GM19395 (cell line): ENCODE data around the gene ITGA6.
A peak's percentile ranks its signal among the peaks of the same experiment; 100 is the strongest.

Experiments used
- ATAC-seq: cut with Tn5 transposase; IDR thresholded peaks from one replicate; pipeline ENCODE4 v1.9.1; 2021; ENCODE audit warnings: mild to moderate bottlenecking, moderate library complexity; ENCODE audit not compliant: unreplicated experiment

ITGA6 gene

GRCh38 chr2:172415865-172416183 is 11.6 kb upstream of the ITGA6 start:
- ATAC-seq: no peak

GRCh38 chr2:172416447-172417058 is 10.8 kb upstream of the ITGA6 start:
- no peak for ATAC-seq

- no peak for ATAC-seq
Observed at GRCh38 chr2:172420216-172420615, 7.2 kb upstream of the ITGA6 start.

- no peak for ATAC-seq
Observed at GRCh38 chr2:172423160-172423559, 4.2 kb upstream of the ITGA6 start.

GRCh38 chr2:172425336-172425735 is 2.0 kb upstream of the ITGA6 start:
- ATAC-seq: no peak

GRCh38 chr2:172426635-172427255 is 641 bp upstream of the ITGA6 start:
- no peak for ATAC-seq

- ATAC-seq: no peak
Observed at GRCh38 chr2:172427990-172428831, 825 bp downstream of the ITGA6 start.

GRCh38 chr2:172428832-172429210 is 1.4 kb downstream of the ITGA6 start:
- ATAC-seq: no peak

- ATAC-seq: no peak
Observed at GRCh38 chr2:172429301-172429968, 2.0 kb downstream of the ITGA6 start.

GRCh38 chr2:172430027-172430426 is 2.6 kb downstream of the ITGA6 start:
- no peak for ATAC-seq

GRCh38 chr2:172430678-172431077 is 3.3 kb downstream of the ITGA6 start:
- no peak for ATAC-seq

GRCh38 chr2:172431463-172431862 is 4.1 kb downstream of the ITGA6 start:
- no peak for ATAC-seq

GRCh38 chr2:172431993-172432392 is 4.6 kb downstream of the ITGA6 start:
- no peak for ATAC-seq

- no peak for ATAC-seq
Observed at GRCh38 chr2:172433144-172433543, 5.8 kb downstream of the ITGA6 start.

- no peak for ATAC-seq
Observed at GRCh38 chr2:172434821-172435605, 7.6 kb downstream of the ITGA6 start.

- no peak for ATAC-seq
Observed at GRCh38 chr2:172435606-172435911, 8.2 kb downstream of the ITGA6 start.

- ATAC-seq: no peak
Observed at GRCh38 chr2:172436889-172437288, 9.5 kb downstream of the ITGA6 start.

- peak; percentile 69 for ATAC-seq
Observed at GRCh38 chr2:172437419-172438341, 10.3 kb downstream of the ITGA6 start.

- ATAC-seq: no peak
Observed at GRCh38 chr2:172438741-172439508, 11.5 kb downstream of the ITGA6 start.
